ENCODE results near the gene ARVCF.

Gene ARVCF

DNA sequence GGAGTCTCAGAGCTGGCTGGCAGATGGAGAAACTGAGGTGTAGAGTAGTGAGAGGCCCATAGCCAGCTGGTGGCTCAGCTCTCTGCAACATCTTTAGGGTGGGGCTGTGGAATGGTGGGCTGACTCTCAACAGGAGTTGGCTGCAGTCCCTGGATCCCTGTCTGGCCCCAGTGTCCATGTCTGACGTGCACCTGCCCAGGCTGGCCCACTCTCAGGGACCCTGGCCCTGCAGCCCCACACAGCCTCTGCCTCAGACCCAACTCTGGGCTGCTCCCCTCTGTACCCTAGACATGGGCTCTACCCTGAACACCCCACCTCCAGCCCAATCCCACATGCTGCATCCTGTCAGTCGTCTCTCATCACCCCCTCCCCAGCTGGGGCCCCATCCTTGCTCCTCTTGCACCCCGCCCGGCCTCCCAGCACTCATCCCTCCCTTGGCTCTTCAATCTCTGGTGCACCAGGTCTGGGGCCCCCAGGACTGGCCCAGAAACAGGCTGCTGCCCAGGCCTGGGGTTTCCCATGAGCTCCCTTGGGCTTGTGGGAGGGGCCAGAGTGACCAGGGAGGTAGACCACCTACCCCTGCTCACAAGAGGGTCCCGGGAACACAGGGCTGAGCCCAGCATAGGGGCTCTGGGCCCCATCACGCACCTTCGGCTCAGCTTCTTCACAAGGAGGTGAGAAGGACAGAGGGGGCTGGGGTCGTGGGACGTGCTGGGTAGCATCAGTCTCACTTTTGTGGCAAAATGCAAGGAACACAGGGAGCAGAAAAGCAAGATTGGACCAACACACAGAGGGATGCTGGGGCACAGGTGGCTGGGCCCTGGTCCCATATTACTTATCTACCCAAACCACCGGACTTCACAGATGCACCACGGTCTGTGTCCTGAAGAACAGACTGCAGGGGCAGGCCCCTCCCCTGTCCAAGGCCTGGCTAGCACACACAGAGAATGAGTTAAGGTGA lies 31.5 kb downstream of the ARVCF start:
- no peak for DNase-seq

DNA sequence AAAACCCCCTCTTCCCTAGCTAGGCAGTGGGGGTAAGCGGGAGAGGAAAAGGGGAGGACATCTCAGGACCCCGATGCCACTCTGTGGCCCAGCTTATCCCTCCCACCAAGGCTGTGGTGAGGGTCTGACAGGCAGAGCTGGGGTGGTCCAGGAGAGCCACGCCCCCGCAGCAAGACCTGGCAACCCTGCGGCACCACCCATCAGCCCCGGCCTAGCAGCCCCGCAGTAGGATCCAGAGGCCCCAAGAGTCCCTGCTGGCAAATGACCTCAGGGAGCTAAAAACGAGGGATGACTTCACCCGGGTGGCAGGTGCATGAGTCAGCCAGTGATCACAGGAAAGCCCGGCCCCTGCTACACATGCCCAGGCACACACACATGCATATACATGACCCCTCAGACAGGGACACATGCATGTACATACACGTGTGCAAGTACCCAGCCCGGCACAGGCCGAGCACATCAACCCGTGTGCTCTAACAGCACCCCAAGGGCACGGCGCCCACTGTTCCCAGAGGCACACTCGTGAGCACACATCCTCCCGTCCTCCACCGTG lies 32.3 kb downstream of the ARVCF start:
- DNase-seq = no peak

DNA sequence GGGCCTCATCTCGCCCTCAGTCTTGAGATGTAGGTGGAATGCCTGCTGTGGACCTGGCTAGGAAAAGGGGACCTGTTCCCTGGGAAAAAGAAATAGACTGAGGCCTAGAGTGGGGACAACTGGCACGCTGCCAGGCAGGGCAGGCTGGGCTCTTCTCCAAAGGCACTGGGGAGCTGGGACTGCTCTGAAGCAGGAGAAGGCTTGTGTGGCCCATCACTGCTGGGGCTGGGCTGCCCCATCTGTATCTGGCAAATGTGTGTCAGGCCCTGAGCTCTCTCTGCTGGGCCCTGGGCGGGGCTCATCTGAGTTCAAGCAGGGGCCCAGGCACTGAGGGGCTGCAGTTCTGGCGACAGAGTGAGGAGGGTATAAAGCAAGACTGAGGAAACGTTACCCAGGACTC lies 32.9 kb downstream of the ARVCF start:
- DNase-seq = no peak

DNA sequence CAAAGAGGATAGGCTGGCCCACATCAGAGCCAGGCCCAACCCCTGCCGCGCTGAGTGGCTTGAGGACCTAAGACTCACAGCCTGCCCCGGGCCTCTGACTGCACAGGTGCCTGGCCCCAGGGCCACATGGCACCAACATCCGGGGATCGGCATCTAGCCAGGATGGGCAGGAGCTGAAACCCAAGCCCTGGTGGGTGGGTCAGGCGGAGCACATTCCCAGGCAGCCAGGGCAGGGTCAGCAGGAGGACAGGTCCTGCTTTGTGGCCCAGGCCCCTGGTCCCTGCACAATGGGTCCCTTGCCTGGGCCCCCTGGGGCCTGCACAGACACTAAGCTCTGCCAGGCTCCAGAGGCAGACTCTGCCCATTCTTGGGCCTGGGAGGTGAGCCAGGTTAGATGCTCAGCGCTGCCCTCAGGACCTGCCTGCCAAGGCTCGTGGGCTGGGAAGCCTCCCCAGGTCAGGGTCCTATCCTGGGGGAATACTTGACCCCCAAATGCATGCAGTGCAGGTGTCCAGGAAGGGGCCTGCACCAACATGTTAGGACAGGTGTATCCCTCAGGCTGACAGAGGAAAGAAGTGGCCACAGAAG lies 33.5 kb downstream of the ARVCF start:
- no peak for DNase-seq

DNA sequence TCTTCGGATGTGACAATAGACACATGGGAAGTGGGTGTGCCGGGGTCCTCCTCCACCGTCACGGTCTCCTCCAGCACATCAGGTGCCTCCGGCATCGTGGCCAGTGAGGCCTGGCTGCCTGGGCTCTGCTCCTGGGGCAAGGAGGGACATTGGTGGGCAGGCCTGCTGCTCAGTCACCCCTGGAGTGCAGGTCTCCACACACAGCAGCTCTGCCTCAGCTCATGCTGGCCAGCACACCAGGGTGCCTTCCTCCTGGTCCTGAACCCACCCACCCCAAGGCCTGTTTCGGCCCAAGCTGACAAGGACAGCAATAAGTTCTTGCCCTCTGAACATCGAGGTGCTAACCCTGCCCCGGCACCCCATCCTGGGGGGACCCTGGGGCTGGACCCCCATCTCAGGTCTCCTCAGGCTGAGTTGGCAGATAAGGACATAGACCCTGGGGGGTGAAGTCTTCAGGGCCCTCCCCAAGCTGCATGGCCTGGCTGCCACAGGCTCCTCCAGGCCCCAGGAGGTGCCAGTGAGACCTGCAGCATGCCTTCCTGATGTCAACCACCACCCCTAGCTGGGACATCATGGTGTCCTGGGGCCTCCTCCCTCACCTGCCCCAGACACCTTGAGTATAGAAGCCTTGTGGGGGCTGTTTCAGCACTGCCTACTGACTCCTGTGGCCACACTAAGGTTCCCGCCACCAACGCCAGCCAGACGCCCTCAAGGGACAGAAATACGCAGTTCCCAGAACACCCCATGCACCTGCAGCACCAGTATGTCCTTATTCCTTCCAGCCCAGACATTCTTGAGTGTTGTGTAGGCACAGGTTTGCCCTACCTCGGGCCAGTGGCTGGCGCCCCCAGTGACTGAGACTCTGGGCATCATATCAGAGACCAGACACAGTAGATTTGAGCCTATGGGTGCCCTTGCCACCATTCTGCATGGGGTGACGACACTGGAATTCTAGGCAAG lies 34.4 kb downstream of the ARVCF start:
- no peak for DNase-seq

DNA sequence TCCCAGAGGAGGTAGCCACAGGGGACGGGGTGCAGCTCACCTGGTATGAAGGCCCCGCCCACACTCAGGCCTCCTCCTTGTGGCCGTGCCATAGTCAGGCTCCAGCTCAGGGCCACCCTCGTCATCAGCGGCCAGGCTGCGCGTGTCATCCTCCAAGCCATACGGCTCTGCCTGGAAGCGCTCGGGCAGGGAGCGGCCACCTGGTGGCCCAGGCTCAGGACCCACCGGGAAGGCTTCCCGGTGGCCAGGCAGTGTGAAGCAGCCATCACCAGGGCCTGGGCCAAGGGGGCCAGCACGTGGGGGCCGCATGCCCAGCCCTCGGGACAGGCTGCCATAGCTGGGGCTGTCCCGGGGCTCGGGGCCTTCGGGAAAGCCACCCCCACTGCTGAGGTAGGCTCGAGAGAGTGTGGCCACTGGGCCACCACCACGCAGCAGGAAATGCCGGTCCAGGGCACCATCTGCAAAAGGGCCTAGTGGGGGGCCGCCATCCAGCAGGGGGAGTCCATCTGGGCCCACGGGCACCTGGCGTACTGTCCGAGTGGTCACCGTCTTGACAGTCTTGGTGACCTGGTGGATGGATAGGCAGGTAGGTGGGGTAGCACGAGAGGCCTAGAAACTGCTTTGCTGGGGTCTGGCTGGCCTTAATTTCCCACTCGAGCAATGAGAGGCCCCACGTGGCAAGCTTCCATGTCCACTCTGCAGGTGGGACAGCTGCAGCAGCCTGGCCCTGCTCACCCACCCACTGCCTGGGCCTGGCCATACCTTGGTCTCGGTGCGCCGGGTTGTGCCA lies 35.3 kb downstream of the ARVCF start:
- no peak for DNase-seq

DNA sequence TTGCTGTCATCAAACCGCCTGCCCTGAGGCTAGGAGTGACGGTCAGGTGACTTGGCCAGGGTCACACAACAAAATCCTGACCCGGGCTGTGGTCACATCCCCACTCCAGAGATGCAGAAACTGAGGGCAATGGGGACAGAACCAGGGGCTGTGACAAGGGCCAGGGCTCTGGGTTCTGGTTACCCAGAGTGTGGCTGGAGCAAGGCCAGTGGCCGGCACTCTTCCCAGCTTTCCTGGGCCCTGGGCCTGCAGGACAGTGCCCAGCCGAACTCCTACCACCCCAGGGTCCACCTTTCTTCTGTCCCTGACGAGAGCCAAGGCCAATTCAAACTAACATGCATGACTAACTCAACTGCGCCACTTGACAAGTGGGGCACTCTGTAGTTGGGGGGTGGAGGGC lies 35.9 kb downstream of the ARVCF start:
- DNase-seq = no peak

DNA sequence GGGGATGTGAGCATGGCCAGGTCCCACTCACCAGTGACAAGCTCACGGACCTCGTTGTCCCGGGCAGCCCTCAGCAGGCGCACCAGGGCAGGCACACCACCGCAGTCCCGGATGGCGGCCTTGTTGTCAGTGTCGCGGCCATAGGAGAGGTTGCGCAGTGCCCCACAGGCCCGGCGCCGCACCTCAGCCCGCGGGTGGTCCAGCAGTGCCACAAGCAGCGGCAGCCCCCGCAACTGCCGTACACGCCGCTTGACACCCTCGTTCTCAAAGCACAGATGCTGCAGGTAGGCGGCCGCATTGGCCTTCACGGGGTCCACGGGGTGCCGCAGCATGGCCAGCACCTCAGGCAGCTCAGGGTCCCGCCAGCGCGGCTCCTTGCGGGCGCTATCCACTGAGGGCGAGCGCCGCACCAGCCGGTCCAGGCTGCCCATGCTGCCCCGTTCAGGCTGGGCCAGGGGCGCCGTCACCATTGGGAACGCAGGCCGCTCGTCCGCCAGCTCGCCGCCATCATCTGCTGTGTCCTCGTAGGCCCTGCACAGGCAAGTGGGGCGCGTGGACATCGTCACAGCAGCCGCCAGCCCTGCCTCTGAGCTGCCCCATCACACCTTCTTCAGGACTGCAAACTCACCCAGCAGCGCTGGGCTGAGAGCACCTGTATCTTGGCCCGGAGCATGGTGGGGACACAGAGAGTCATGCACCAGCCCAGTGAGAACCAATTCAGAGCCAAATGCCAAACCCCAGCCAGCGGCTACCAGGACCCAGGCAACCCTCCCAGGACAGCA lies 36.7 kb downstream of the ARVCF start:
- DNase-seq = no peak

DNA sequence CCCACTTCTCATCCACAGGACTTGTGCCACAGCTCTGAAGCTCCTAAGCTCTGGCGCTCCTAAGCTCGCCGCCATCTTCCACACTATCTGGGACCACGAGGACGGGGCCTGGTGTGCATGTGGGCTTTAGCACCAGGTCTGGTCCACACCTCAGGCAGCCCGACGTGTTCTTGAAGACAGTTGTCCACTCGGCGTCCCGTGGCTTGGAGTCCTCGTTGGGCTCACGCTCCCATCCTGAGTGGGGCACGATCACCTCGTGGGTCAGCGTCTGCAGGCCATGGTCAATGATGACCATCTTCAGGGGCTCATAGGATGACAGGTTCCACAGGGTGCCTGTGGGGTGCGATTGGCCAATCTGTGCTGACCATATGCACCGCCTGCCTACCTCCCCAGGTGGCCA lies 37.9 kb downstream of the ARVCF start:
- no peak for DNase-seq

DNA sequence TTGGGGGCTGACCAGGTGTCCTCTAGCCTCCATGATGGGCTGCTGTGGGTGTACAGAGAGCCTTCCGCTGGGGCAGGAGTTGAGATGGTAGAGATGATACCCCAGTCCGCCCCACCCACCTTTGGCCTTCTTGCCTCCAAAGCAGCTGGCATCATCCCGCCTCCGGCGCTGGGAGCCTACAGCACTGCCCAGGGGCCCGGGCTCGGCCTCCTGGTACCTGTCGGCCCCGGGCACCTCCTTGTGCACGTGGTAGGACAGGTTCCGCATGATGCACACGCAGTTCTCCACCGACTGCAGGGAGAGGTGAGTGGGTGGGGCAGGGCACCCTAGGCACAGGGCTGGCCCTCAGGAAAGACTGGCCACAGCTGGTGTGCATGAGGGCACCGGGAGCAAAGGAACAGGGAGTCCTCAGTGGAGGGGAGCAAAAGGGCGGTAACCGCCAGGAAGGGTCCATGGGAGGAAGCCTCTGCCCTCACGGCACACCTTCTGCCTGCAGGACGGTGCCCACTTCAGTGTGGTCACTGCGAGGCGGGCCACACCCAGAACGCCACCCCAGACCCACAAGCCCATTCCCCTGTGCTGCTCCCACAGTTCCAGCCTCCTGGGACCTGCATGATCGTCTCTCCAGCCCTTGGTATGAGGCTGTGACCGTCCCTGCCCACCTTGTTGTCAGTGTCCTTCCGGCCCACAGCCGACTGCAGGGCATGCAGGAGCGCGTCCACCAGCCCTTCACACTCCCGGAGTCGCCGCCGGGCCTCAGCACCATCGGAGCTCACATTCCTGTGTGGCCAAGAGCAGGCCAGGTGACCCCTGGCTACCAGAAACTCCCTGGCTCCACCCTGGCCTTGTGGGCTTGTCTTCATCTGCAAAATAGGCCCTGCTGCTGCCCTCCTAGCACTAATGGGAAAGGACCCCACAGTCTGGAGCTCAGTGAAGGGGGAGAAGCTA lies 39.1 kb downstream of the ARVCF start:
- DNase-seq = no peak

DNA sequence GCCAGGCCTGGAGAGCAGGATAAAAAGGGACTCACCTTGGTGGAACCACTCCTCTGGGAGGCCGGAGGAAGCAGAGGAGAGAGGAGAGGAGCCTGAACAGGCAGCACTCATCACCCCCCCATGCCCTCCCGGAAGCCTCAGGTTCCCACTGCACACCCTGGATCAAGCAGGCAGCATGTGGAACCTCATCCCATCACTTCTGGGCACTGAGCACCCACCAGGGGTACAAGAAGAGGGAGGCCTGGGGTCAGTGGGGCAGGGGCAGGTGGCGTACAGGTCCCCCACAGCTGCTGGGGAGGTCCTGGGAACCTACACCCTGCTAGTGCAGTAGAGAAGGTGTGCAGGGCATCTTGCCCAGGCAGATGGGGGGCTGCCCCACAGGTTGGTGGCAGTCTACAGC lies 40.0 kb downstream of the ARVCF start:
- DNase-seq = no peak

DNA sequence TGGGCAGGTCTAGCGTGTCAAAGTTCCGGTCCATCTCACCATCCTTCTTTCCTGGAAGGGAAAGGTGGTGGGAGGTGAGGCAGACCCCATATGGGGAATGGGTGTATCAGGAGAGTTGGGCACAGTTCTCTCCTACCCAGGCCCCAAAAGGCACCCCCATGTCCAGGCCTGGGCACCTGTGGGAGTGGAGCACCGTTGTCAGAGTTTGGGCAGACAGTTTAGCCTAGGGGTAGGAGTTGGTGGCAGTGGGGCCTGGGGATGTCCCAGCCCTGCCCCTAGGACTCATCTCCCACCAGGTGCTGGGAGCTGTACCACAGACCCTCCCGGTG lies 41.0 kb downstream of the ARVCF start:
- DNase-seq = no peak

DNA sequence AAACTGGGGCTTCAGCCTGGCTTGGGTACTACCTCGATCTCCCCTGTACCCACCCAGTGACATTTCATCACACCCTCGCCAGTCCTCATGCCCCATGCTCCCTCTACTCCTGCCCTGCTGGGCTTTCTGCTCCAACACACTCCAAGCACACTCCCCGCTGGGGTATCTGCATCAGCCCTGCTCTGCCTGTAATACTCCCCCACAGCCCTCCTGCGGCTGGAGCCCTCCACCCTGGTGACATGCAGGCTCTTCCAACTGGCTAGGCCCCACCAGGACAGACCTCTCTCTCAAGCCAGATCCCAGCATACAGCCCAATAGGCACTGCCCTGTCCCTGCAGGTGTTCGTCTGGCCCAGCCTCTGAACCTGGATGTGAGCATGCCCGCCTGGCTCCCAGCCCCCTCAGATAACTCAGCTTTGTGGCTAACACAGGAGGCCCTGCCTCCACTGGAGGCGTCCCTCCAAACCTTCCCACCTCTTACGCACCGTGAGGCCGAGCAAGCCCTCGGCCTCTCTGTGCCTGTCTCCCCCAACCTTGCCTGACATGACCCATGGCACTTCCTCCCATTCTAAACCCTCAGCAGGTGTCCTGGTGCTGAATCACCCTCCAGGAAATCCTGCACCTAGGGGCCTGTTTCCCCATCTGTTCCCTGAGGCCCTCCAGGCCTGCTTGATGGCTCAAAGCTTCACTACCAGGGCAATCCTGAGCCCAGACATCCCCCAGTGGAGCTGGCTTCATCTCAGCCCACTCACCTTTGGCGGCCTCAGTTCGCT lies 41.5 kb downstream of the ARVCF start:
- DNase-seq = no peak

DNA sequence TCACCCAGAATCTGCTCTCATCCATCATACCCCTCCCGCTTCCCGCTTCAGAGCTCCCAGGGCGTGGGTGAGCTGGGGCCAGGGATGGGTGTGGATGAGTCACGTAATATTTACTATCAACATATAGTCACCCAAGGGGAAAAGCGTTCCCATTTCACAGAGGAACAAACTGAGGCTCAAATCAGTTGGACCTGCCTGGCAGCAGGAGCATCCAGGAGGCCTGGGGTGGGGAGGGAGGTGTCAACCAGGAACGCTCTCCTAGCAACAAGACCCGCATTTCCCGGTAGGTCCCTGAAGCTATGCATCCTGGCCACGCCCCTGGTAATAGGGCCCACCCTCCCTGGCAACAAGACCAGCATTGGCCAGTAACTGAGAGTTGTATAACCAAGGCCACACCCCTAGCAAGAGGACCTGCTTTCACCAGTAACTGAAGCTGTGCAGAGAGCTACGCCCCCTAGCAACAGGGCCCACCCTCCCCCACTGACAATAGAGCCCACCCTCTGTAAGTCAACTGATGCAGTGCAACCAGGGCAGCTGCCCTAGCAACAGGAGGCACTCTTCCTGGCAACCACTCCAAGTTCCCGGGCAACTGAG lies 42.3 kb downstream of the ARVCF start:
- no peak for DNase-seq

DNA sequence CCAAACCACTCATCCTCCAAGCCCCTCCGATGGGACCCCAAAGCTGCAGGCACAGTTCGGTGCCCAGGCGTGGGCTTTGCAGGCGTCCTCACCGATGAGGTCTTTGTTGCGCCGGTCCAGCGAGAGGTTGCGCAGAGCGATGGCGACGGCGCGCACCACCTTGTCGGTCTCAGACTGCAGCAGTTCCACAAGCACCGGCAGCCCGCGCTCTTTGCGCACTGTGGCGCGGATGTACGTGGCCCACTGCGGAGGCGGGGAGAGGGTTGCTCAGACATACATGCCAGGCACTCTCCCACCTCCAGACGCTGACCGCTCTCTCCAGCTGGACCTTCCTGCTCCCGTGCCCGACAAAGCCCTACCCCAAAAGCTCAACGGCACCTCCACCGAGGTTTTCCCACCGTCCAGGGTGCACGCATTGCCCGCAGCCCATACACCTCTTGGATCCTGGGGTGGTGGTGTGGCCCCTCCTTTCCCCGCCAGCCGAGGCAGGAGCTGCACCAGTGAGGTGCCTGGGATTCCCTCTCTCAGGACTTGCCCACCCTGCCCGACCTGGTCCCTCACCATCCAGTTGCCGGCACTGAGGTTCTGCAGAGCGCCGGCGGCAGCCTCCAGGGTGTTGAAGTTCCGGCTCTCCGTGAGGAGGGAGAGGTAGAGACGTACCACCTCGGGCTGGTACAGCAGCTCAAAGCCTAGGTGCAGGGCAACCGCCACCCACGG lies 42.9 kb downstream of the ARVCF start:
- DNase-seq = no peak

DNA sequence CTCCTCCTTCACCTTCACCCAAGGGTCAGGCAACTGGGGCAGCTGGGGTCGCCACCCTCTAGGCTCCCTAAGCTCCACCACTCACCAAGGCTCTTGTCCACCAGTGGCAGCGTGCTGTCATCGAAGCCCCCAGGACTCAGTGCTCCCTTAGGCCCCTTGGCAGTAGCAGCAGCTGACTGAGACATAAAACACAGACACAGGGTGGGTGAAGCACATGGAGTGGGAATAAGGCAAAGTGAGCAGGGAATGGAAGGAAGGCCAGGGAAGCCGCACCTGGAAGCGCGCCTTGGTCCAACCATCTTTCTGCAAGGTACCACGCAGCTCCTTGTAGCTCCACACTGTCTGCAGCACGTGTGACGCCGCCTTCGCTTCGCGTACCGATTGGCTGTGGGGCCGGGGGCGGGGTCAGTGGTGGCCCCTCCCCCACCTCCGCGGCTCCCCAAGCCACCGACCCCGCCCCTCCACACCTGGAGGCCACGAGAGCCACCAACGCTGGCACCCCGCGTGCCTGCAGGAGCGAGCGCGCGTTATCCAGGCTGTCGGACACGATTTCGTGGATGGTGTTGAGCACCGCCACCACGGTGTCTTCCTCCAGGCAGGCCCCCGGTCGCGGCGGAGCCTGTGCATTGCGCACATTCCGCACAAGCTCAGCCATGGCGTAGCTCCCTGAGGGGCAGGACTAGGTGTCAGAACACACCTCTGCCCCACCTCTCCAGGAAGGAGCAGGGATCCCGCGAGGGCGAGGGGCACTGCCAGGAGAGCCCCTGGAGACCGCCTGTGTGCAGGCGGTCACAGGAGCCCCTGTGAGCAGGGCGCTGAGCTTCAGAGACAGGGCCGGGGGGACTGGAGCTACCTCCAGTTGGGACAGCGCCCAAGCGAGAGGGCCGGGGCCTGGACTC lies 43.7 kb downstream of the ARVCF start:
- DNase-seq = no peak

DNA sequence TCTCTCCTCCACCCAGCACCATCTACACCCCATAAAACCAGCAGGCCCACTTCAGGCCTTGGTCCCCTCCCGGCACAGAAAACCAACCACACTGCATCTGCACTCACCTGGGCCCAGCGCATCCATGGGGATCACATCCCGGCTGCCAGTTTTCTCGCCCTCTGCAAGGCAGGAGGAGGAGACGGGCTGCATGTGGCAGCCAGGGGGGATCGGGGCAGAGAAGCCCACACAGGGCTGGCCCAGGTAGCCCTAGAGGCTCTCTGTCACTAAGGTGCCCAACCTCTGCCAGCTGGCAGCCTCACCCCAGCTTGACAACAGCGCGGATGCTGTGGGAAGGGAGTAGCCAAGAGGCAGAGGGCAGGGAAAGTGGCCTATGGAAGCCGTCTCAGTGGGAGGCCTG lies 44.4 kb downstream of the ARVCF start:
- no peak for DNase-seq

All from activated CD4-positive, alpha-beta T cell treated with anti-CD3 and anti-CD28 coated beads for 1 hour (primary cell).